ENCODE data around the gene CCL13. TPM values are rescaled to one million over a fixed set of nuclear protein-coding genes. Genes with fewer than 3 reads are reported as not detected.

CCL13 gene
- total RNA-seq, 2 experiments from 2014 or later, result not detected

DNA sequence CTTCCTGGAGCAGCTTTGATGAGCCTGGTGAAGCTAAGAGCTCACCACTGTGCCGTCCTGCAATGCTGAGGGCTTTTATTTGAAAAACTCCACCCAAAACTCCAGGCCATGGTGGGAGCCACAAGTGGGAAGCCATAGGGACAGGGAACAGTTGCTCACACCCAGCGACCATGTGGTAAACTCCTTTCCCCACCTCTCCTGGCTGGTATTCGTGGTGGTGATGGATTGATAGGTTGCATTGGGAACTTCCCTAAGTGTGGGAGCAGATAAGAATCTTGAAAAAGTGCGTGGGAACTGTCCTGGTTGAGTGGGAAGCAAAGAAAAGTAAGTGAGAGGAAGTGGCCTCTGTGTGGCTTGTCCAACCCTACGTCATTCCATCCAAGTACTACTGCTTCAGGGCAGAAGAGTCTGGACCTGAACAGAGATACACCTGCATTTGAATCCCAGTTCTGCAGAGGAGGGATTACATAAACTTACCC lies 6.9 kb downstream of the CCL13 start, which contains the start of gene CCL1:
Gene CCL1 (minus strand): TSS at position 51 of the 479 bp plus-strand sequence. CDS start 72 bp downstream, outside the sequence.
- H3K4me3 Mint-ChIP-seq, result no peak within 1 kb of the TSS

DNA sequence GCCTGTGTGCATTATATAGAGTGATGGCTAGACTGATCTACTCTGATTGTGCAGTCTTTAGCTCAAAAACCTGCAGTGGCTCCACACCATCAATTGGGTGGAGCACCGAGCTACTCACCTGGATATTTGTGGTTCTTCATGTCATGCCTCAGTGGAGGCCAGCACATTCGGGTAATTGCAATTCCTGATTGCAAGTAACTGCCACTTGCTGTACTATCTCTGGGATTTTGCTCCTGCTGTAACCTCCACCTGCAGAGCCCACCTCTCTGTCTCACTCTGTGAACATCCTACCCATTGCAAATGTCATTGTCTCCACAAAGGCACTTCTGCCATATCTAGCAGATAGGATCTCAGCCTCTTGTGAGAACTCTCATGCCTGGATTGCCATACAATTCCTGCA lies 8.5 kb downstream of the CCL13 start:
- Mint-ChIP-seq H3K27me3 (peaks cover 17% of the 10 kb centered on the region), H3K27ac (no peak overlapping the region), H3K9me3 (ENCODE audit: low read depth) (no peaks in the 10 kb centered on the region), H3K4me3 (no peak overlapping the region), H3K4me1 (peaks cover 10% of the 10 kb centered on the region), H3K36me3 (ENCODE audit: low read depth) (no peaks in the 10 kb centered on the region)
- ChIA-PET CTCF (interaction anchor here (0.6 to 8.6 kb wide), 5 partner anchors 10 to 281 kb away, joined by 3 to 225 read pairs (median 3); no protein-coding TSS in a partner anchor), POLR2A (no interaction called here)
- DNase-seq, result no peak
- intact Hi-C loops (cut with DNase I, micrococcal nuclease), result no loop called here
- ATAC-seq, result no peak

More for the DNA sequence above, 6.9 kb downstream of the CCL13 start, which contains the start of gene CCL1:
- ATAC-seq (no peak), DNase-seq (no peak)
- Mint-ChIP-seq H3K4me1 (peaks cover 10% of the 10 kb centered on the region), H3K27ac (no peak within 1 kb of the TSS), H3K9me3 (ENCODE audit: low read depth) (no peaks in the 10 kb centered on the region), H3K36me3 (ENCODE audit: low read depth) (no peaks in the 10 kb centered on the region), H3K27me3 (peaks cover 19% of the 10 kb centered on the region)
- POLR2A ChIA-PET, result no interaction called here
- CTCF ChIA-PET, result interaction anchor here (1.0 to 8.6 kb wide), 7 partner anchors 14 to 192 kb away, joined by 3 to 225 read pairs (median 40); no protein-coding TSS in a partner anchor
- intact Hi-C loops (cut with DNase I, micrococcal nuclease), result no loop called here

DNA sequence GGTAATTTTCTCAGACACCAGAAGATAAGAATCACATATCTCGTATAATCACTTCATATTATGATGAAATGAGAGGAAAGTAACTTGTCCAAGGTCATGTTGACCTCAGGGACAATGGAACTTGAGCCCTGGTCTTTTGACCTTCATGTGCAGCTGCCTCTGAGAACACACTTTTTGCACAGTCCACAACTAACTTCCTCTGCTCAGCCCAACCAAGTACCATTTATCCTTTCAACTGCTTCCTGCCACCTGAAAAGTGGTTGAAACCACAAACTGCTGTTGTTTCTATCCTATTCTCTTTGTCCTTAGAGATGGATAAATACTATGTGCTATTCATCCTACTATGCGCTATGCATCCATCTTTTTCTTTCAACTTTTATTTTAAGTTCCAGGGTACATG lies 9.1 kb downstream of the CCL13 start:
- intact Hi-C loops (cut with DNase I, micrococcal nuclease), result no loop called here
- ATAC-seq (no peak), DNase-seq (no peak)
- peaks cover 17% of the 10 kb centered on the region for H3K27me3 Mint-ChIP-seq
- H3K9me3 Mint-ChIP-seq (ENCODE audit: low read depth), result no peaks in the 10 kb centered on the region
- H3K36me3 Mint-ChIP-seq (ENCODE audit: low read depth), result no peaks in the 10 kb centered on the region
- ChIA-PET POLR2A (no interaction called here), CTCF (interaction anchor here (0.7 to 8.6 kb wide), 2 partner anchors 163 to 194 kb away, joined by 3 to 225 read pairs; no protein-coding TSS in a partner anchor)
- H3K4me3 Mint-ChIP-seq, result no peak overlapping the region
- H3K4me1 Mint-ChIP-seq, result peaks cover 10% of the 10 kb centered on the region
- no peak overlapping the region for H3K27ac Mint-ChIP-seq

DNA sequence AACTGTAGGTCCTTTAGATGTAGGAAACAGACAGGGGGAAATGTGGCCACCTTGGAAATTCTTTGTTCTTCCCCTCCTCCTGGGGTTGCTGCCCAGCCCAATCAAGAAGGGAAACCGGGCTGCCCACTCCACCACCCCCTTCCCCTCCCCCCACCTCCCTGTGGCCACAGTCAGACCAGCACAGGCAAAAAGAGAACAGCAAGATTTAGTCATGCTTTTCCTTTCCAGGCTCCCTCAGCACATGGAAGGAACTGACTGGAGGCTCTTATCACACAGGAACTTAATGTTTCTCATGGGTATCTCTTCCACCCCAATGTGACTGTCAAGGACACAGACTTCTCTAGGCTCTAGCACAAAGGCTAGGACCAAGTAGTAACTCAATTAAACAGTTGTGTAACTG lies 9.7 kb downstream of the CCL13 start:
- H3K27ac Mint-ChIP-seq, result no peak overlapping the region
- H3K9me3 Mint-ChIP-seq (ENCODE audit: low read depth), result no peaks in the 10 kb centered on the region
- H3K4me1 Mint-ChIP-seq, result peaks cover 14% of the 10 kb centered on the region
- ChIA-PET CTCF (interaction anchor here (0.8 to 1.0 kb wide), 2 partner anchors 165 to 168 kb away, joined by 3 read pairs; no protein-coding TSS in a partner anchor), POLR2A (no interaction called here)
- H3K27me3 Mint-ChIP-seq, result peaks cover 17% of the 10 kb centered on the region
- intact Hi-C loops (cut with DNase I, micrococcal nuclease), result no loop called here
- ATAC-seq (no peak), DNase-seq (no peak)
- no peak overlapping the region for H3K4me3 Mint-ChIP-seq
- H3K36me3 Mint-ChIP-seq (ENCODE audit: low read depth), result no peaks in the 10 kb centered on the region

DNA sequence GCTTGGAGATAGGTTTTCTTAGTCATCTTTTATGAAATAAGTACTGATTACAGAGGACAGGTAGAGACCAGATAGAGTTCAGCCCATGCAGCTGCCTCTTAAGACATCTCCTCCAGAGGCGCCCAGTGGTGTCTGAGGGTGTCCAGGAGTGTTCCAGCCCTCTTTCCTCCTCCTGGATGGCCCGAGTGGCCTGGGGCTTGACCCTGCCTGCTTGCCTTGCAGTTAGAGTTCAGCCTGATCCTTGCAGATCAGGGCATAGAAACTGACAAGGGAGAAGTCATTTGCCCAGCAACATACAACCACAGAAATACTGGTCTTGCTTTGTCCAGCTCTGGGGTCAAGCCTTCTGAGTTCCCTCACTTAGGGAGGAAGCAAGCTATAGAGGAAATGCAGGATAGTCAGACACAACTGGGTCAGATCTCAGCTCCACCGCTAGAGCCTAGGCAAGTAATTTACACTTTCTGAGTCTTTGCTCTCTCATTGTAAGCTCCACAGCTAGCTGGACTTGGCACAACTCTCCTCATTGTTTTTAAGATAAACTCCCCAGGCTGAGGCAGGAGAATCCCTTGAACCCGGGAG lies 10.3 kb downstream of the CCL13 start:
- Mint-ChIP-seq H3K36me3 (ENCODE audit: low read depth) (no peaks in the 10 kb centered on the region), H3K27me3 (peaks cover 17% of the 10 kb centered on the region), H3K4me1 (peaks cover 20% of the 10 kb centered on the region), H3K27ac (no peak overlapping the region), H3K4me3 (no peak overlapping the region), H3K9me3 (ENCODE audit: low read depth) (no peaks in the 10 kb centered on the region)
- intact Hi-C loops (cut with DNase I, micrococcal nuclease), result no loop called here
- ChIA-PET POLR2A (no interaction called here), CTCF (interaction anchor here (0.6 to 1.0 kb wide), 3 partner anchors 42 to 169 kb away, joined by 3 to 4 read pairs (median 3); no protein-coding TSS in a partner anchor)
- ATAC-seq, result no peak
- DNase-seq, result no peak

GRCh38 chr17:34367486-34368195 lies 11.4 kb downstream of the CCL13 start:
- ChIA-PET POLR2A (no interaction called here), CTCF (interaction anchor here (1.1 to 2.2 kb wide), 4 partner anchors 12 to 166 kb away, joined by 3 to 9 read pairs (median 5); partner anchors contain the start of gene CCL13)

GRCh38 chr17:34368196-34368945 lies 12.1 kb downstream of the CCL13 start:
- ChIA-PET CTCF (interaction anchor here (0.7 to 2.2 kb wide), 5 partner anchors 9 to 167 kb away, joined by 3 to 9 read pairs (median 4); partner anchors contain the start of gene CCL13), POLR2A (interaction anchor here (0.7 kb wide), 1 partner anchor 11 kb away, joined by 3 read pairs; no protein-coding TSS in a partner anchor)
- intact Hi-C loops (cut with DNase I, micrococcal nuclease), result no loop called here
- Mint-ChIP-seq H3K27me3 (peaks cover 16% of the 10 kb centered on the region), H3K4me1 (peaks cover 20% of the 10 kb centered on the region), H3K27ac (no peak overlapping the region), H3K36me3 (ENCODE audit: low read depth) (no peaks in the 10 kb centered on the region), H3K4me3 (no peak overlapping the region), H3K9me3 (ENCODE audit: low read depth) (no peaks in the 10 kb centered on the region)
- DNase-seq, result no peak
- no peak for ATAC-seq

More at GRCh38 chr17:34367486-34368195, 11.4 kb downstream of the CCL13 start:
- peaks cover 14% of the 10 kb centered on the region for H3K27me3 Mint-ChIP-seq
- H3K4me3 Mint-ChIP-seq, result no peak overlapping the region
- no peaks in the 10 kb centered on the region for H3K36me3 Mint-ChIP-seq (ENCODE audit: low read depth)
- no peaks in the 10 kb centered on the region for H3K9me3 Mint-ChIP-seq (ENCODE audit: low read depth)
- no peak for ATAC-seq
- H3K4me1 Mint-ChIP-seq, result peaks cover 20% of the 10 kb centered on the region
- no peak overlapping the region for H3K27ac Mint-ChIP-seq
- DNase-seq, result no peak
- intact Hi-C loops (cut with DNase I, micrococcal nuclease), result no loop called here

DNA sequence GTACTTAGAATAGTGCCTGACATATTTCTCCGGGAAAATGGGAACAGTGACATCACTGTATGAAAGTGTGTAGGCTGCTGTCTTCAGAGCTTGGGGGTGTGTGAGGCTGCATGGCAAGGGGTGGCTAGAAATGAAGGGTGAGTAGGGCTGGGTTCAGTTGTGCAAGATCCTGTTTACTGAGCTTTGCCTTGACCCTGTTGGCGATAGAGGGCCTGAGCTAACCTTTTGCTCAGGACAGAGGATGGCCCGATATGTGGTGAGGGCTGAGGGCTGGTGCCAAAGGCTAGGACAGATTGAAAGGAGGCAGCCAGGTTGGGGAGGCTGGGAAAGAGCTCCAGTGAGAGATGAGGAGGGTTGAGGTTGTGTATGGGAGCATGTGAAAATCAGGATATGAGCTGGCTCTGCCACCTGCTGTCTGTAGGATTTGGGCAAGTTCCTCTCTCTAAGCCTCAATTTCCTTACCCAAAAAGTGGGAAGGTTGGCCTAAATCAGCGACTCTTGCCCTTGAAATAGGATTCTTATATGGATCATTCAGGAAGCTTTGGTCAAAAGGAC lies 12.7 kb downstream of the CCL13 start:
- DNase-seq, result no peak
- intact Hi-C loops (cut with DNase I, micrococcal nuclease), result no loop called here
- H3K4me1 Mint-ChIP-seq, result peaks cover 20% of the 10 kb centered on the region
- H3K36me3 Mint-ChIP-seq (ENCODE audit: low read depth), result no peaks in the 10 kb centered on the region
- ChIA-PET POLR2A (interaction anchor here (0.7 kb wide), 1 partner anchor 11 kb away, joined by 3 read pairs; no protein-coding TSS in a partner anchor), CTCF (interaction anchor here (0.7 to 2.2 kb wide), 6 partner anchors 8 to 224 kb away, joined by 3 to 9 read pairs (median 4); no protein-coding TSS in a partner anchor)
- H3K9me3 Mint-ChIP-seq (ENCODE audit: low read depth), result no peaks in the 10 kb centered on the region
- no peak overlapping the region for H3K4me3 Mint-ChIP-seq
- no peak overlapping the region for H3K27ac Mint-ChIP-seq
- ATAC-seq, result no peak
- peaks cover 16% of the 10 kb centered on the region for H3K27me3 Mint-ChIP-seq

- intact Hi-C loops (cut with DNase I, micrococcal nuclease), result no loop called here
- ChIA-PET CTCF (interaction anchor here (0.8 to 2.2 kb wide), 3 partner anchors 8 to 225 kb away, joined by 3 to 9 read pairs (median 5); no protein-coding TSS in a partner anchor), POLR2A (no interaction called here)
- no peak for DNase-seq
- Mint-ChIP-seq H3K4me1 (peaks cover 20% of the 10 kb centered on the region), H3K9me3 (ENCODE audit: low read depth) (no peaks in the 10 kb centered on the region), H3K4me3 (no peak overlapping the region), H3K27ac (no peak overlapping the region), H3K36me3 (ENCODE audit: low read depth) (no peaks in the 10 kb centered on the region), H3K27me3 (peaks cover 14% of the 10 kb centered on the region)
- no peak for ATAC-seq
Observed at GRCh38 chr17:34369571-34369970, 13.3 kb downstream of the CCL13 start.

- intact Hi-C loops (cut with DNase I, micrococcal nuclease), result loop anchor here in 1 of 2 experiments (10.0 kb wide), 1 partner anchor 706 kb away; no protein-coding TSS in a partner anchor
- peaks cover 15% of the 10 kb centered on the region for H3K4me1 Mint-ChIP-seq
- H3K36me3 Mint-ChIP-seq (ENCODE audit: low read depth), result no peaks in the 10 kb centered on the region
- no peak for DNase-seq
- peaks cover 10% of the 10 kb centered on the region for H3K27me3 Mint-ChIP-seq
- CTCF ChIA-PET, result interaction anchor here (3.0 kb wide), 1 partner anchor 170 kb away, joined by 11 read pairs; no protein-coding TSS in a partner anchor
- POLR2A ChIA-PET, result no interaction called here
- H3K4me3 Mint-ChIP-seq, result no peak overlapping the region
- H3K27ac Mint-ChIP-seq, result no peak overlapping the region
- no peaks in the 10 kb centered on the region for H3K9me3 Mint-ChIP-seq (ENCODE audit: low read depth)
- no peak for ATAC-seq
Observed at GRCh38 chr17:34370376-34370996, 14.2 kb downstream of the CCL13 start.

Measured in activated CD4-positive, alpha-beta T cell treated with anti-CD3 and anti-CD28 coated beads for 36 hours (primary cell).